ENCODE results near the gene ADGRV1.

DNA sequence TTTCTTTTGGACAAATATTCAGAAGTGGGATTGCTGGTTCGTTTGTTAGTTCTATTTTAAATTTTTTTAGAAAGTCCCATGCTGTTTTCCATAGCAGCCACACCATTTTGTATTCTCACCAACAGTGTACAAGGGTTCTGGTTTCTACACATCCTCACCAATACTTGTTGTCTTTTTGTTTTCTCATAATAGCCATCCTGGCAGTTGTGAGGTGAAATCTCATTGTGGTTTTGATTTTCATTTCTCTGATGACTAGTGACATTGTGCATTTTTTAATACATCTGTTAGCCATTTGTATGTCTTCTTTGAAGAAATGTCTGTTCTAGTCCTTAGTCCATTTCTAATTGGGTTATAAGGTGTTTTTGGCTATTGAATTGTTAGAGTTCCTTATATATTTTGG lies 610.3 kb downstream of the ADGRV1 start:
- TF ChIP-seq, protein P1, sequence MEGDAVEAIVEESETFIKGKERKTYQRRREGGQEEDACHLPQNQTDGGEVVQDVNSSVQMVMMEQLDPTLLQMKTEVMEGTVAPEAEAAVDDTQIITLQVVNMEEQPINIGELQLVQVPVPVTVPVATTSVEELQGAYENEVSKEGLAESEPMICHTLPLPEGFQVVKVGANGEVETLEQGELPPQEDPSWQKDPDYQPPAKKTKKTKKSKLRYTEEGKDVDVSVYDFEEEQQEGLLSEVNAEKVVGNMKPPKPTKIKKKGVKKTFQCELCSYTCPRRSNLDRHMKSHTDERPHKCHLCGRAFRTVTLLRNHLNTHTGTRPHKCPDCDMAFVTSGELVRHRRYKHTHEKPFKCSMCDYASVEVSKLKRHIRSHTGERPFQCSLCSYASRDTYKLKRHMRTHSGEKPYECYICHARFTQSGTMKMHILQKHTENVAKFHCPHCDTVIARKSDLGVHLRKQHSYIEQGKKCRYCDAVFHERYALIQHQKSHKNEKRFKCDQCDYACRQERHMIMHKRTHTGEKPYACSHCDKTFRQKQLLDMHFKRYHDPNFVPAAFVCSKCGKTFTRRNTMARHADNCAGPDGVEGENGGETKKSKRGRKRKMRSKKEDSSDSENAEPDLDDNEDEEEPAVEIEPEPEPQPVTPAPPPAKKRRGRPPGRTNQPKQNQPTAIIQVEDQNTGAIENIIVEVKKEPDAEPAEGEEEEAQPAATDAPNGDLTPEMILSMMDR (IDR thresholded peaks at IDR 0.05; ENCODE audit: poor library complexity, severe bottlenecking), result no peak
- TF ChIP-seq POLR2AphosphoS5 (IDR thresholded peaks at IDR 0.05), result no peak
- no peak for TF ChIP-seq REST (IDR thresholded peaks at IDR 0.05; ENCODE audit: borderline replicate concordance)
- no peak for TF ChIP-seq RAD21 (conservative IDR thresholded peaks at IDR 0.05)

Data from neural cell (in vitro differentiated cells).